NCI-H526 (cell line): ENCODE results near the gene SLC46A1.
A peak's percentile ranks its signal among the peaks of the same experiment; 100 is the strongest.
"Not testable (repeated sequence)": the region's sequence is repeated elsewhere in the genome, so short reads cannot be mapped to it uniquely, and the experiment has no call there.

Experiments
- DNase-seq, 2 experiments: peaks; one replicate each; lab custom pipeline; 2025; lab: John Stamatoyannopoulos, UW

SLC46A1 gene

GRCh38 chr17:28405632-28406472 lies at the start of gene SLC46A1:
Gene SLC46A1, minus strand, starts transcription at chr17:28406212. Its CDS starts 98 bp downstream, at chr17:28406114.
- peak; percentile 57 to 82 for DNase-seq

- DNase-seq = no peak
These were observed 43.8 kb upstream of the SLC46A1 start for GRCh38 chr17:28449859-28450258.

GRCh38 chr17:28447396-28447760 lies 41.4 kb upstream of the SLC46A1 start:
- no peak for DNase-seq

GRCh38 chr17:28446716-28447395 lies 40.8 kb upstream of the SLC46A1 start:
- no peak for DNase-seq

GRCh38 chr17:28443901-28444638 lies 38.1 kb upstream of the SLC46A1 start:
- DNase-seq = no peak

GRCh38 chr17:28434326-28434725 lies 28.3 kb upstream of the SLC46A1 start:
- DNase-seq = not testable (repeated sequence)

- no peak for DNase-seq
These were observed 27.7 kb upstream of the SLC46A1 start for GRCh38 chr17:28433721-28434120.

GRCh38 chr17:28427982-28428381 lies 22.0 kb upstream of the SLC46A1 start:
- not testable (repeated sequence) for DNase-seq

- DNase-seq = no peak
These were observed 21.4 kb upstream of the SLC46A1 start for GRCh38 chr17:28427371-28427770.

GRCh38 chr17:28426081-28426519 lies 20.1 kb upstream of the SLC46A1 start:
- peak in 1 of 2 experiments; percentile 28 for DNase-seq

- no peak for DNase-seq
These were observed 19.2 kb upstream of the SLC46A1 start for GRCh38 chr17:28425206-28425605.

GRCh38 chr17:28421787-28422305 lies 15.8 kb upstream of the SLC46A1 start:
- DNase-seq = no peak

- DNase-seq = peak; percentile 70 to 88
These were observed 10.8 kb upstream of the SLC46A1 start for GRCh38 chr17:28416703-28417311.

GRCh38 chr17:28415886-28416285 lies 9.9 kb upstream of the SLC46A1 start:
- DNase-seq = no peak

GRCh38 chr17:28413804-28414203 lies 7.8 kb upstream of the SLC46A1 start:
- DNase-seq = no peak

GRCh38 chr17:28412099-28412498 lies 6.1 kb upstream of the SLC46A1 start:
- DNase-seq = peak in 1 of 2 experiments; percentile 34

- DNase-seq = no peak
These were observed 1.9 kb upstream of the SLC46A1 start for GRCh38 chr17:28407974-28408306.

- peak; percentile 80 to 84 for DNase-seq
These were observed 1.3 kb upstream of the SLC46A1 start for GRCh38 chr17:28407130-28407973.

GRCh38 chr17:28406473-28406814 lies 432 bp upstream of the SLC46A1 start:
- DNase-seq = peak; percentile 34 to 72

GRCh38 chr17:28404812-28405570 lies 1.0 kb downstream of the SLC46A1 start:
- peak in 1 of 2 experiments; percentile 44 for DNase-seq
